Osteoblast (primary cell): Measurements from ENCODE around the gene BBOX1. TPM values are rescaled to one million over a fixed set of nuclear protein-coding genes. Genes with fewer than 3 reads are reported as not detected.

ENCODE experiments used
- DNase-seq: peaks from one replicate; pipeline ENCODE4 v3.0.0; 2011; ENCODE audit warnings: low spot score, mixed read lengths; ENCODE audit not compliant: insufficient read length; ENCODE audit errors: missing footprints
- H2AFZ ChIP-seq: 2 replicates; pipeline ENCODE4 v1.6.0; 2011; ENCODE audit warnings: mild to moderate bottlenecking, low read length
- H3K27ac ChIP-seq: 2 replicates; pipeline ENCODE4 v1.5.1; 2011; ENCODE audit warnings: mild to moderate bottlenecking, low read depth, low read length, moderate library complexity
- H3K27me3 ChIP-seq: 2 replicates; pipeline ENCODE4 v1.6.0; 2012; ENCODE audit warnings: mild to moderate bottlenecking, control low read depth, inconsistent platforms, low read length, moderate library complexity; ENCODE audit not compliant: insufficient read depth
- H3K36me3 ChIP-seq: 2 replicates; pipeline ENCODE4 v1.5.1; 2011; ENCODE audit warnings: mild to moderate bottlenecking, low read length, control low read depth, moderate library complexity; ENCODE audit not compliant: insufficient read depth
- H3K4me1 ChIP-seq: 2 replicates; pipeline ENCODE4 v1.5.1; 2011; ENCODE audit warnings: mild to moderate bottlenecking, low read length, control low read depth, moderate library complexity; ENCODE audit not compliant: insufficient read depth
- H3K4me2 ChIP-seq: 2 replicates; pipeline ENCODE4 v1.6.0; 2011; ENCODE audit warnings: mild to moderate bottlenecking, low read length; ENCODE audit not compliant: insufficient read depth
- H3K4me3 ChIP-seq: fragments of 200-600 bp; sonication (generic); 3 replicates; pipeline ENCODE4 v1.5.1; 2012; ENCODE audit warnings: mild to moderate bottlenecking, low read length, inconsistent platforms; ENCODE audit not compliant: insufficient read depth
- H3K79me2 ChIP-seq: 2 replicates; pipeline ENCODE4 v1.6.0; 2012; ENCODE audit warnings: mild to moderate bottlenecking, low read length, control low read depth, inconsistent platforms; ENCODE audit not compliant: insufficient read depth
- H3K9me3 ChIP-seq: 2 replicates; pipeline ENCODE4 v1.5.1; 2011; ENCODE audit warnings: low read depth, low read length, control low read depth
- H4K20me1 ChIP-seq: 2 replicates; pipeline ENCODE4 v1.6.0; 2012; ENCODE audit warnings: mild to moderate bottlenecking, low read length, control low read depth; ENCODE audit not compliant: insufficient read depth
- CTCF ChIP-seq: IDR thresholded peaks from 2 replicates; pipeline ENCODE4 v1.5.1; 2011; ENCODE audit warnings: mild to moderate bottlenecking, low read depth, low read length, moderate library complexity; ENCODE audit errors: extremely low read depth
- total RNA-seq: library from RNA; depleted of rRNA; stranded (reverse); fragments of >200 nt; gene quantifications from 2 replicates; pipeline ENCODE4 v1.2.3, GENCODE V29; 2012

BBOX1 gene
- total RNA-seq, 1 donor: 0.36 TPM

- Histone ChIP-seq H2AFZ (no peak overlapping the region), H3K4me3 (no peak overlapping the region), H3K9me3 (no peaks in the 10 kb centered on the region), H3K4me2 (no peak overlapping the region), H3K36me3 (no peaks in the 10 kb centered on the region), H4K20me1 (no peaks in the 10 kb centered on the region), H3K27me3 (no peaks in the 10 kb centered on the region), H3K79me2 (no peaks in the 10 kb centered on the region), H3K27ac (no peak overlapping the region), H3K4me1 (peaks cover 15% of the 10 kb centered on the region)
- DNase-seq: no peak
- TF ChIP-seq CTCF: no peak
Observed at GRCh38 chr11:27112946-27113345, 72.3 kb downstream of the BBOX1 start.

- Histone ChIP-seq H3K27ac (no peak overlapping the region), H3K36me3 (no peaks in the 10 kb centered on the region), H2AFZ (no peak overlapping the region), H3K4me3 (no peak overlapping the region), H4K20me1 (no peaks in the 10 kb centered on the region), H3K9me3 (no peaks in the 10 kb centered on the region), H3K4me1 (peaks cover 28% of the 10 kb centered on the region), H3K79me2 (no peaks in the 10 kb centered on the region), H3K4me2 (no peak overlapping the region), H3K27me3 (no peaks in the 10 kb centered on the region)
- DNase-seq: no peak
- TF ChIP-seq CTCF: no peak
Observed at GRCh38 chr11:27115051-27115650, 74.5 kb downstream of the BBOX1 start.

- H3K4me2 ChIP-seq: peak overlapping the region; percentile 12
- H2AFZ ChIP-seq: no peak overlapping the region
- no peaks in the 10 kb centered on the region for H3K79me2 ChIP-seq
- no peaks in the 10 kb centered on the region for H3K9me3 ChIP-seq
- TF ChIP-seq CTCF: no peak
- H3K4me3 ChIP-seq: no peak overlapping the region
- DNase-seq: no peak
- peaks cover 28% of the 10 kb centered on the region for H3K4me1 ChIP-seq
- no peaks in the 10 kb centered on the region for H3K36me3 ChIP-seq
- no peaks in the 10 kb centered on the region for H4K20me1 ChIP-seq
- no peak overlapping the region for H3K27ac ChIP-seq
- H3K27me3 ChIP-seq: no peaks in the 10 kb centered on the region
Observed at GRCh38 chr11:27116684-27117083, 76.1 kb downstream of the BBOX1 start.

- Histone ChIP-seq H3K36me3 (no peaks in the 10 kb centered on the region), H3K4me1 (peaks cover 28% of the 10 kb centered on the region), H3K27me3 (no peaks in the 10 kb centered on the region), H2AFZ (no peak overlapping the region), H3K79me2 (no peaks in the 10 kb centered on the region), H3K27ac (peak overlapping the region; percentile 5), H3K9me3 (no peaks in the 10 kb centered on the region), H4K20me1 (no peaks in the 10 kb centered on the region), H3K4me3 (no peak overlapping the region), H3K4me2 (no peak overlapping the region)
- TF ChIP-seq CTCF: no peak
- peak; percentile 34 for DNase-seq
Observed at GRCh38 chr11:27118371-27118770, 77.8 kb downstream of the BBOX1 start.
